ENCODE data around the gene NTNG2.

NTNG2 gene

GRCh38 chr9:132156262-132156661, 5.6 kb upstream of the NTNG2 start:
- Histone ChIP-seq H3K27ac (no peak overlapping the region), H3K4me3 (ENCODE audit: low read depth, low read length) (no peak overlapping the region), H3K36me3 (replicated peaks) (no peaks in the 10 kb centered on the region), H3K27me3 (replicated peaks) (peaks cover 23% of the 10 kb centered on the region)
- no peak for DNase-seq
- in situ Hi-C loops (cut with HindIII; ENCODE audit: low pct_ligation_motif_present, low sequenced_read_pairs), result no loop called here
- TF ChIP-seq CTCF (IDR thresholded peaks at IDR 0.05; ENCODE audit: low read depth, low read length, missing control alignments), result no peak

- Histone ChIP-seq H3K27ac (no peak overlapping the region), H3K27me3 (replicated peaks) (peaks cover 20% of the 10 kb centered on the region), H3K36me3 (replicated peaks) (no peaks in the 10 kb centered on the region), H3K4me3 (ENCODE audit: low read depth, low read length) (no peak overlapping the region)
- no peak for DNase-seq
- TF ChIP-seq CTCF (IDR thresholded peaks at IDR 0.05; ENCODE audit: low read depth, low read length, missing control alignments), result no peak
- in situ Hi-C loops (cut with HindIII; ENCODE audit: low pct_ligation_motif_present, low sequenced_read_pairs), result no loop called here
Measured at GRCh38 chr9:132157347-132158116, 4.3 kb upstream of the NTNG2 start.

- H3K36me3 ChIP-seq (replicated peaks), result no peaks in the 10 kb centered on the region
- peak; percentile 74 for DNase-seq
- no peak overlapping the region for H3K27ac ChIP-seq
- no peak for TF ChIP-seq CTCF (IDR thresholded peaks at IDR 0.05; ENCODE audit: low read depth, low read length, missing control alignments)
- peak overlapping the region; percentile 61 for H3K4me3 ChIP-seq (ENCODE audit: low read depth, low read length)
- in situ Hi-C loops (cut with HindIII; ENCODE audit: low pct_ligation_motif_present, low sequenced_read_pairs), result no loop called here
- H3K27me3 ChIP-seq (replicated peaks), result peaks cover 43% of the 10 kb centered on the region
Measured at GRCh38 chr9:132160802-132161742, 786 bp upstream of the NTNG2 start.

- Histone ChIP-seq H3K4me3 (ENCODE audit: low read depth, low read length) (peak overlapping the region; percentile 61), H3K27ac (no peak overlapping the region), H3K36me3 (replicated peaks) (no peaks in the 10 kb centered on the region), H3K27me3 (replicated peaks) (peaks cover 52% of the 10 kb centered on the region)
- in situ Hi-C loops (cut with HindIII; ENCODE audit: low pct_ligation_motif_present, low sequenced_read_pairs), result no loop called here
- no peak for TF ChIP-seq CTCF (IDR thresholded peaks at IDR 0.05; ENCODE audit: low read depth, low read length, missing control alignments)
- DNase-seq, result no peak
Measured at GRCh38 chr9:132162764-132163456, 1.1 kb downstream of the NTNG2 start.

GRCh38 chr9:132163457-132163875, 1.6 kb downstream of the NTNG2 start:
- no peak overlapping the region for H3K4me3 ChIP-seq (ENCODE audit: low read depth, low read length)
- no peaks in the 10 kb centered on the region for H3K36me3 ChIP-seq (replicated peaks)
- H3K27me3 ChIP-seq (replicated peaks), result peaks cover 54% of the 10 kb centered on the region
- TF ChIP-seq CTCF (IDR thresholded peaks at IDR 0.05; ENCODE audit: low read depth, low read length, missing control alignments), result no peak
- DNase-seq, result no peak
- in situ Hi-C loops (cut with HindIII; ENCODE audit: low pct_ligation_motif_present, low sequenced_read_pairs), result no loop called here
- no peak overlapping the region for H3K27ac ChIP-seq
